HCT116 (cell line): Measurements from ENCODE around the gene OR6K3. TPM values are rescaled to one million over a fixed set of nuclear protein-coding genes. Genes with fewer than 3 reads are reported as not detected.

Source experiments
- ATAC-seq: fragments of 200-7000 bp; cut with Tn5 transposase; 2 replicates; pipeline ENCODE4 v1.9.1; 2020; ENCODE audit warnings: mild to moderate bottlenecking, moderate library complexity
- BruUV-seq: library from RNA; stranded (reverse); fragments of 400-500 nt; replicated peaks from 2 replicates; lab custom pipeline; 2021; lab: Mats Ljungman, UMichigan
- CTCF ChIA-PET: fragments of 300-600 bp; sonication (Branson Sonifier 250); formaldehyde crosslinking; loops from one replicate; lab custom pipeline; 2021; ENCODE audit warnings: antibody characterized with exemption; lab: Charles Lee
- POLR2A ChIA-PET: fragments of 300-600, 350-600 bp; sonication (Branson Sonifier 250); formaldehyde crosslinking; loops from one replicate; lab custom pipeline; 2021; ENCODE audit warnings: antibody characterized with exemption; lab: Charles Lee
- RAD21 ChIA-PET, 2 experiments: fragments of 300-600 bp; sonication (Branson Sonifier 250); formaldehyde crosslinking; loops; one replicate each; lab custom pipeline; 2023; ENCODE audit warnings: low total read pairs in 2 of 2; ENCODE audit not compliant: uncharacterized antibody in 2 of 2, unreplicated experiment in 2 of 2, low non-redundant PET in 1 of 2; lab: Charles Lee
- DNase-seq: peaks from one replicate; pipeline ENCODE4 v3.0.0-alpha.2; 2010; ENCODE audit warnings: low read depth, low spot score
- H2AFZ ChIP-seq: fragments of 200-600 bp; shearing (Covaris generic), sonication (generic); 2 replicates; pipeline ENCODE4 v1.6.1; 2017; ENCODE audit warnings: low read depth, mixed run types, mixed read lengths, antibody characterized with exemption, low read length; ENCODE audit not compliant: poor library complexity, severe bottlenecking
- H3K27ac ChIP-seq: 2 replicates; pipeline ENCODE4 v1.5.1; 2012; ENCODE audit warnings: low read depth, low read length
- H3K27me3 ChIP-seq: fragments of 200-600 bp; sonication (generic); 2 replicates; pipeline ENCODE4 v1.6.1; 2016; ENCODE audit warnings: mixed run types, low read length, mixed read lengths; ENCODE audit not compliant: insufficient read depth
- H3K36me3 ChIP-seq, 2 experiments: fragments of 200-500 bp in 1 of 2; fragments of 200-600 bp in 1 of 2; sonication (Bioruptor generic) in 1 of 2; sonication (generic) in 1 of 2; 2 replicates each; pipeline versions ENCODE4 v1.5.1 to v1.6.1; 2014 to 2016; ENCODE audit warnings: low read length in 2 of 2, inconsistent platforms in 1 of 2, mixed read lengths in 1 of 2, mixed run types in 1 of 2; ENCODE audit not compliant: insufficient read depth in 2 of 2, control insufficient read depth in 1 of 2
- H3K4me1 ChIP-seq, 2 experiments: fragments of 200-600 bp in 1 of 2; sonication (generic) in 1 of 2; 2 replicates each; pipeline versions ENCODE4 v1.5.1 to v1.6.1; 2012 to 2017; ENCODE audit warnings: low read length in 2 of 2, inconsistent platforms in 1 of 2, mild to moderate bottlenecking in 1 of 2, mixed read lengths in 1 of 2, mixed run types in 1 of 2, moderate library complexity in 1 of 2; ENCODE audit not compliant: insufficient read depth in 2 of 2, control insufficient read depth in 1 of 2
- H3K4me2 ChIP-seq: fragments of 200-600 bp; sonication (generic); 2 replicates; pipeline ENCODE4 v1.6.1; 2017; ENCODE audit warnings: mixed run types, low read length, mixed read lengths
- H3K4me3 ChIP-seq, 2 experiments: fragments of 200-600 bp in 1 of 2; sonication (generic) in 1 of 2; replicated peaks in 1 of 2; 2 replicates each; pipeline ENCODE4 v1.5.1; 2011 to 2016; ENCODE audit warnings: low read length in 2 of 2, control low read depth in 1 of 2, low read depth in 1 of 2, mild to moderate bottlenecking in 1 of 2, mixed read lengths in 1 of 2, mixed run types in 1 of 2
- H3K79me2 ChIP-seq: fragments of 200-600 bp; sonication (generic); 2 replicates; pipeline ENCODE4 v1.6.1; 2017; ENCODE audit warnings: mild to moderate bottlenecking, mixed run types, low read length, moderate library complexity, mixed read lengths; ENCODE audit not compliant: insufficient read depth
- H3K9ac ChIP-seq: fragments of 200-600 bp; sonication (generic); 2 replicates; pipeline ENCODE4 v1.6.1; 2016; ENCODE audit warnings: low read length, mixed read lengths
- H3K9me2 ChIP-seq: fragments of 200-600 bp; sonication (generic), shearing (Covaris generic); 2 replicates; pipeline ENCODE4 v1.6.1; 2017; ENCODE audit warnings: mixed run types, mild to moderate bottlenecking, moderate library complexity; ENCODE audit not compliant: insufficient read depth
- H3K9me3 ChIP-seq, 2 experiments: fragments of 200-500 bp in 1 of 2; fragments of 200-600 bp in 1 of 2; sonication (Bioruptor generic) in 1 of 2; sonication (generic) in 1 of 2; 2 replicates each; pipeline ENCODE4 v1.6.1; 2014 to 2017; ENCODE audit warnings: low read length in 2 of 2, mixed read lengths in 2 of 2, inconsistent platforms in 1 of 2, low read depth in 1 of 2, mild to moderate bottlenecking in 1 of 2, mixed run types in 1 of 2, moderate library complexity in 1 of 2; ENCODE audit not compliant: control insufficient read depth in 1 of 2, insufficient read depth in 1 of 2
- H4K20me1 ChIP-seq: fragments of 200-600 bp; sonication (generic), shearing (Covaris generic); 2 replicates; pipeline ENCODE4 v1.6.1; 2017; ENCODE audit warnings: mixed run types, mild to moderate bottlenecking, moderate library complexity; ENCODE audit not compliant: insufficient read depth
- ELF1 ChIP-seq: IDR thresholded peaks from 2 replicates; pipeline ENCODE4 v1.6.1; 2012; ENCODE audit warnings: low read depth, borderline replicate concordance
- JUND ChIP-seq: IDR thresholded peaks from 2 replicates; pipeline ENCODE4 v1.6.1; 2012
- POLR2A ChIP-seq: IDR thresholded peaks from 2 replicates; pipeline ENCODE4 v1.7.0; 2011; ENCODE audit warnings: borderline replicate concordance; ENCODE audit not compliant: insufficient read depth, insufficient read length; ENCODE audit errors: extremely low read depth
- SP1 ChIP-seq: IDR thresholded peaks from 2 replicates; pipeline ENCODE4 v1.6.1; 2012; ENCODE audit warnings: low read depth
- SRF ChIP-seq: IDR thresholded peaks from 2 replicates; pipeline ENCODE4 v1.6.1; 2012; ENCODE audit warnings: low read depth
- TCF7L2 ChIP-seq: IDR thresholded peaks from 2 replicates; pipeline ENCODE4 v1.7.0; 2011; ENCODE audit warnings: borderline replicate concordance, inconsistent platforms; ENCODE audit not compliant: insufficient read depth, insufficient read length; ENCODE audit errors: extremely low read depth
- ZFX ChIP-seq: fragments of 450-650 bp; IDR thresholded peaks from 2 replicates; pipeline ENCODE4 v1.6.1; 2017
- ZNF274 ChIP-seq: fragments of 200-500 bp; sonication (Bioruptor generic); IDR thresholded peaks from 2 replicates; pipeline ENCODE4 v1.6.1; 2014; ENCODE audit warnings: mild to moderate bottlenecking, low read depth, low read length, inconsistent platforms
- intact Hi-C: fragments of 100-400 bp; cut with micrococcal nuclease; formaldehyde crosslinking; loops from 2 replicates; pipeline ENCODE4 v1.10.0; 2022
- total RNA-seq: library from RNA; stranded (reverse); gene quantifications from one replicate; pipeline ENCODE4 v1.2.1, GENCODE V29; 2021; ENCODE audit not compliant: unreplicated experiment
- TF ChIP-seq, protein P1 (sequence below), 3 experiments: fragments of 200-600 bp in 1 of 3; sonication (generic) in 1 of 3; IDR thresholded peaks in 2 of 3; conservative IDR thresholded peaks in 1 of 3; 2 replicates each; pipeline ENCODE4 v1.5.1; 2012 to 2017; ENCODE audit warnings: low read depth in 2 of 3, low read length in 2 of 3, antibody characterized with exemption in 1 of 3, borderline replicate concordance in 1 of 3, control low read depth in 1 of 3, mild to moderate bottlenecking in 1 of 3, mixed read lengths in 1 of 3, mixed run types in 1 of 3, moderate library complexity in 1 of 3; ENCODE audit not compliant: insufficient read depth in 1 of 3
- TF ChIP-seq, protein P2 (sequence below): IDR thresholded peaks from 2 replicates; pipeline ENCODE4 v1.6.1; 2012; ENCODE audit warnings: low read depth
- TF ChIP-seq, protein P3 (sequence below): IDR thresholded peaks from 2 replicates; pipeline ENCODE4 v1.6.1; 2012

The OR6K3 gene
- total RNA-seq, 1 experiment from 2014 or later = not detected

DNA sequence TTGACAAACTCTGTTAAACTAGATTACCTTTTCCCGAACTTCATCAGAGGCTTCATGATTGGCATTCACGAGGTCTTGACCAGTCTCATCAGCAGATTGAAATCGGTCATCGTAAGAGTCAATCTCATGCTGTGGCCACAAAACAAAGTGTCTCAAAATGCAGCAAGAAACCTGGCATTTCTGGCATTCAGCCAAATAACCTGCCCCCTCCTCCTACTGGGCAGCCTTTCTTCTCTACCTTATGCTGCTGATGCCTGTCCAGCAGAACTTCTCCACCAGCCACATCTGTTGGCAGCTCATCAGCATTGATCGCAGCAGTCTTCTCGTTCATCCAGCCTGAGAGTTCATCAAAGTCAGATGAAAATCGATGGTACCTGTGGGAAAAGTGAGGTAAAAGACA is 46.2 kb downstream of the OR6K3 start:
- Histone ChIP-seq H3K9me3 (peaks cover 0 to 6% of the 10 kb centered on the region in 2 experiments; a peak in 1 of 4 replicates), H3K4me1 (no peaks in the 10 kb centered on the region), H3K79me2 (no peaks in the 10 kb centered on the region), H2AFZ (no peak overlapping the region), H3K27me3 (no peaks in the 10 kb centered on the region), H3K9ac (no peak overlapping the region), H4K20me1 (no peaks in the 10 kb centered on the region; the same call in 1 of the 2 replicates), H3K4me3 (no peak overlapping the region), H3K4me2 (no peak overlapping the region), H3K36me3 (no peaks in the 10 kb centered on the region), H3K9me2 (no peaks in the 10 kb centered on the region), H3K27ac (no peak overlapping the region)
- ChIA-PET POLR2A (no interaction called here), RAD21 (no interaction called here), CTCF (no interaction called here)
- no TSS peak for BruUV-seq
- TF ChIP-seq, protein P1, sequence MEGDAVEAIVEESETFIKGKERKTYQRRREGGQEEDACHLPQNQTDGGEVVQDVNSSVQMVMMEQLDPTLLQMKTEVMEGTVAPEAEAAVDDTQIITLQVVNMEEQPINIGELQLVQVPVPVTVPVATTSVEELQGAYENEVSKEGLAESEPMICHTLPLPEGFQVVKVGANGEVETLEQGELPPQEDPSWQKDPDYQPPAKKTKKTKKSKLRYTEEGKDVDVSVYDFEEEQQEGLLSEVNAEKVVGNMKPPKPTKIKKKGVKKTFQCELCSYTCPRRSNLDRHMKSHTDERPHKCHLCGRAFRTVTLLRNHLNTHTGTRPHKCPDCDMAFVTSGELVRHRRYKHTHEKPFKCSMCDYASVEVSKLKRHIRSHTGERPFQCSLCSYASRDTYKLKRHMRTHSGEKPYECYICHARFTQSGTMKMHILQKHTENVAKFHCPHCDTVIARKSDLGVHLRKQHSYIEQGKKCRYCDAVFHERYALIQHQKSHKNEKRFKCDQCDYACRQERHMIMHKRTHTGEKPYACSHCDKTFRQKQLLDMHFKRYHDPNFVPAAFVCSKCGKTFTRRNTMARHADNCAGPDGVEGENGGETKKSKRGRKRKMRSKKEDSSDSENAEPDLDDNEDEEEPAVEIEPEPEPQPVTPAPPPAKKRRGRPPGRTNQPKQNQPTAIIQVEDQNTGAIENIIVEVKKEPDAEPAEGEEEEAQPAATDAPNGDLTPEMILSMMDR (IDR thresholded peaks at IDR 0.05 in 2 of 3, conservative IDR thresholded peaks at IDR 0.05 in 1 of 3; ENCODE audit: borderline replicate concordance in 1 of 3, insufficient read depth in 1 of 3, low read depth in 2 of 3, low read length in 2 of 3) = no peak
- TF ChIP-seq ELF1 (no peak), JUND (no peak), POLR2A (no peak), ZFX (no peak), SP1 (no peak), TCF7L2 (no peak), ZNF274 (no peak), SRF (no peak)
- TF ChIP-seq, protein P2, sequence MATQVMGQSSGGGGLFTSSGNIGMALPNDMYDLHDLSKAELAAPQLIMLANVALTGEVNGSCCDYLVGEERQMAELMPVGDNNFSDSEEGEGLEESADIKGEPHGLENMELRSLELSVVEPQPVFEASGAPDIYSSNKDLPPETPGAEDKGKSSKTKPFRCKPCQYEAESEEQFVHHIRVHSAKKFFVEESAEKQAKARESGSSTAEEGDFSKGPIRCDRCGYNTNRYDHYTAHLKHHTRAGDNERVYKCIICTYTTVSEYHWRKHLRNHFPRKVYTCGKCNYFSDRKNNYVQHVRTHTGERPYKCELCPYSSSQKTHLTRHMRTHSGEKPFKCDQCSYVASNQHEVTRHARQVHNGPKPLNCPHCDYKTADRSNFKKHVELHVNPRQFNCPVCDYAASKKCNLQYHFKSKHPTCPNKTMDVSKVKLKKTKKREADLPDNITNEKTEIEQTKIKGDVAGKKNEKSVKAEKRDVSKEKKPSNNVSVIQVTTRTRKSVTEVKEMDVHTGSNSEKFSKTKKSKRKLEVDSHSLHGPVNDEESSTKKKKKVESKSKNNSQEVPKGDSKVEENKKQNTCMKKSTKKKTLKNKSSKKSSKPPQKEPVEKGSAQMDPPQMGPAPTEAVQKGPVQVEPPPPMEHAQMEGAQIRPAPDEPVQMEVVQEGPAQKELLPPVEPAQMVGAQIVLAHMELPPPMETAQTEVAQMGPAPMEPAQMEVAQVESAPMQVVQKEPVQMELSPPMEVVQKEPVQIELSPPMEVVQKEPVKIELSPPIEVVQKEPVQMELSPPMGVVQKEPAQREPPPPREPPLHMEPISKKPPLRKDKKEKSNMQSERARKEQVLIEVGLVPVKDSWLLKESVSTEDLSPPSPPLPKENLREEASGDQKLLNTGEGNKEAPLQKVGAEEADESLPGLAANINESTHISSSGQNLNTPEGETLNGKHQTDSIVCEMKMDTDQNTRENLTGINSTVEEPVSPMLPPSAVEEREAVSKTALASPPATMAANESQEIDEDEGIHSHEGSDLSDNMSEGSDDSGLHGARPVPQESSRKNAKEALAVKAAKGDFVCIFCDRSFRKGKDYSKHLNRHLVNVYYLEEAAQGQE = no peak
- TF ChIP-seq, protein P3, sequence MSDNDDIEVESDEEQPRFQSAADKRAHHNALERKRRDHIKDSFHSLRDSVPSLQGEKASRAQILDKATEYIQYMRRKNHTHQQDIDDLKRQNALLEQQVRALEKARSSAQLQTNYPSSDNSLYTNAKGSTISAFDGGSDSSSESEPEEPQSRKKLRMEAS = no peak
- ATAC-seq (no peak), DNase-seq (no peak)
- intact Hi-C loops = no loop called here

Other genes with a start within 250 kb of the OR6K3 start
- gene OR10R2, start 248.5 kb downstream of the OR6K3 start, total RNA-seq = not detected
- gene OR6Y1, start 166.3 kb downstream of the OR6K3 start, total RNA-seq = not detected
- not detected for gene OR6P1, start 150.1 kb downstream of the OR6K3 start, total RNA-seq
- gene OR10X1, start 140.8 kb downstream of the OR6K3 start, total RNA-seq = not detected
- not detected for gene OR10Z1, start 115.5 kb downstream of the OR6K3 start, total RNA-seq
- not detected for gene SPTA1, start 34.0 kb downstream of the OR6K3 start, total RNA-seq
- gene OR6K2, start 20.1 kb downstream of the OR6K3 start, total RNA-seq = not detected
- gene OR6K6, start 34.0 kb upstream of the OR6K3 start, total RNA-seq = not detected
- not detected for gene OR6N1, start 51.5 kb upstream of the OR6K3 start, total RNA-seq
- gene OR6N2, start 60.5 kb upstream of the OR6K3 start, total RNA-seq = not detected
- gene MNDA, start 110.6 kb upstream of the OR6K3 start, total RNA-seq = not detected
- not detected for gene PYHIN1, start 210.8 kb upstream of the OR6K3 start, total RNA-seq